Astrocyte of the cerebellum (primary cell): Measurements from ENCODE around the gene GRID1.
"Not testable (repeated sequence)": the region's sequence is repeated elsewhere in the genome, so short reads cannot be mapped to it uniquely, and the experiment has no call there.

Experiments used
- DNase-seq: peaks from one replicate; pipeline ENCODE4 v3.0.0-alpha.2; 2011; ENCODE audit warnings: low read depth
- H3K4me3 ChIP-seq: 2 replicates; pipeline ENCODE4 v1.5.1; 2011; ENCODE audit warnings: mild to moderate bottlenecking, low read depth, low read length, moderate library complexity
- CTCF ChIP-seq: IDR thresholded peaks from 2 replicates; pipeline ENCODE4 v1.5.1; 2012; ENCODE audit warnings: low read length, low read depth, moderate library complexity, mild to moderate bottlenecking; ENCODE audit errors: missing control alignments
- in situ Hi-C: cut with HindIII; loops from 2 replicates; pipeline ENCODE4 v1.10.0; 2017; ENCODE audit warnings: low sequenced_read_pairs

The GRID1 gene

GRCh38 chr10:86243651-86244155 lies 122.9 kb downstream of the GRID1 start:
- in situ Hi-C loops = no loop called here
- H3K4me3 ChIP-seq = no peak overlapping the region
- no peak for DNase-seq
- no peak for TF ChIP-seq CTCF

- TF ChIP-seq CTCF = no peak
- DNase-seq = no peak
- H3K4me3 ChIP-seq = no peak overlapping the region
- in situ Hi-C loops = no loop called here
These were observed 123.8 kb downstream of the GRID1 start for GRCh38 chr10:86242761-86243160.

GRCh38 chr10:86238089-86238488 lies 128.5 kb downstream of the GRID1 start:
- DNase-seq, in situ Hi-C loops, H3K4me3 ChIP-seq: not testable (repeated sequence)

GRCh38 chr10:86234541-86235270 lies 131.9 kb downstream of the GRID1 start:
- DNase-seq = no peak
- no peak overlapping the region for H3K4me3 ChIP-seq
- in situ Hi-C loops = no loop called here
- no peak for TF ChIP-seq CTCF

- H3K4me3 ChIP-seq = no peak overlapping the region
- in situ Hi-C loops = no loop called here
- no peak for DNase-seq
- TF ChIP-seq CTCF = no peak
These were observed 132.5 kb downstream of the GRID1 start for GRCh38 chr10:86234107-86234506.

GRCh38 chr10:86233131-86233530 lies 133.5 kb downstream of the GRID1 start:
- no peak for DNase-seq
- no peak overlapping the region for H3K4me3 ChIP-seq
- in situ Hi-C loops = no loop called here
- TF ChIP-seq CTCF = no peak

- no peak for TF ChIP-seq CTCF
- no peak overlapping the region for H3K4me3 ChIP-seq
- in situ Hi-C loops = no loop called here
- no peak for DNase-seq
These were observed 134.0 kb downstream of the GRID1 start for GRCh38 chr10:86232644-86233043.
